ENCODE data around the gene GMFB.

GMFB gene

GRCh38 chr14:54500744-54501143 lies 12.0 kb upstream of the GMFB start (continued):
- no peak for TF ChIP-seq PATZ1 (CRISPR knock-in tag; IDR thresholded peaks at IDR 0.05; ENCODE audit: borderline replicate concordance)
- no peak for TF ChIP-seq OSR1 (CRISPR knock-in tag; IDR thresholded peaks at IDR 0.05)
- TF ChIP-seq ZFP30 (CRISPR knock-in tag; IDR thresholded peaks at IDR 0.05), result no peak
- no peak for TF ChIP-seq GLIS3 (CRISPR knock-in tag; IDR thresholded peaks at IDR 0.05)
- no peak for TF ChIP-seq SNAI2 (CRISPR knock-in tag; IDR thresholded peaks at IDR 0.05)

- TF ChIP-seq ZFP30 (CRISPR knock-in tag; IDR thresholded peaks at IDR 0.05) (no peak), POU6F1 (CRISPR knock-in tag; IDR thresholded peaks at IDR 0.05; ENCODE audit: borderline replicate concordance, low read depth) (no peak), CREB5 (CRISPR knock-in tag; IDR thresholded peaks at IDR 0.05; ENCODE audit: low read depth) (no peak), SNAI2 (CRISPR knock-in tag; IDR thresholded peaks at IDR 0.05) (no peak), TCF4 (CRISPR knock-in tag; IDR thresholded peaks at IDR 0.05; ENCODE audit: borderline replicate concordance) (no peak), ZNF70 (CRISPR knock-in tag; IDR thresholded peaks at IDR 0.05) (no peak), TOX (CRISPR knock-in tag; IDR thresholded peaks at IDR 0.05; ENCODE audit: borderline replicate concordance) (no peak), GLIS3 (CRISPR knock-in tag; IDR thresholded peaks at IDR 0.05) (no peak), PPARA (CRISPR knock-in tag; IDR thresholded peaks at IDR 0.05; ENCODE audit: borderline replicate concordance) (no peak), PATZ1 (CRISPR knock-in tag; IDR thresholded peaks at IDR 0.05; ENCODE audit: borderline replicate concordance) (no peak), RARB (CRISPR knock-in tag; IDR thresholded peaks at IDR 0.05) (no peak), ZFP3 (CRISPR knock-in tag; IDR thresholded peaks at IDR 0.05) (no peak), CSDC2 (CRISPR knock-in tag; IDR thresholded peaks at IDR 0.05) (no peak), ZC3H10 (CRISPR knock-in tag; IDR thresholded peaks at IDR 0.05) (no peak), ZNF565 (CRISPR knock-in tag; conservative IDR thresholded peaks at IDR 0.05; ENCODE audit: low read depth) (no peak)
- ATAC-seq, result no peak
These were observed 9.8 kb upstream of the GMFB start for GRCh38 chr14:54498579-54498978.

GRCh38 chr14:54498095-54498531 lies 9.3 kb upstream of the GMFB start:
- TF ChIP-seq TOX (CRISPR knock-in tag; IDR thresholded peaks at IDR 0.05; ENCODE audit: borderline replicate concordance), result no peak
- TF ChIP-seq ZNF70 (CRISPR knock-in tag; IDR thresholded peaks at IDR 0.05), result no peak
- TF ChIP-seq GLIS3 (CRISPR knock-in tag; IDR thresholded peaks at IDR 0.05), result no peak
- TF ChIP-seq ARNTL (CRISPR knock-in tag; IDR thresholded peaks at IDR 0.05; ENCODE audit: borderline replicate concordance, low read depth), result no peak
- TF ChIP-seq SNAI2 (CRISPR knock-in tag; IDR thresholded peaks at IDR 0.05), result no peak
- no peak for TF ChIP-seq CSDC2 (CRISPR knock-in tag; IDR thresholded peaks at IDR 0.05)
- no peak for TF ChIP-seq POU6F1 (CRISPR knock-in tag; IDR thresholded peaks at IDR 0.05; ENCODE audit: borderline replicate concordance, low read depth)
- no peak for TF ChIP-seq ZNF565 (CRISPR knock-in tag; conservative IDR thresholded peaks at IDR 0.05; ENCODE audit: low read depth)
- no peak for TF ChIP-seq TCF4 (CRISPR knock-in tag; IDR thresholded peaks at IDR 0.05; ENCODE audit: borderline replicate concordance)
- TF ChIP-seq PPARA (CRISPR knock-in tag; IDR thresholded peaks at IDR 0.05; ENCODE audit: borderline replicate concordance), result no peak
- no peak for TF ChIP-seq ESRRG (CRISPR knock-in tag; IDR thresholded peaks at IDR 0.05)
- TF ChIP-seq ZFP30 (CRISPR knock-in tag; IDR thresholded peaks at IDR 0.05), result no peak
- TF ChIP-seq OSR1 (CRISPR knock-in tag; IDR thresholded peaks at IDR 0.05), result no peak
- no peak for TF ChIP-seq CSRNP3 (CRISPR knock-in tag; IDR thresholded peaks at IDR 0.05)
- TF ChIP-seq ZFP3 (CRISPR knock-in tag; IDR thresholded peaks at IDR 0.05), result no peak
- TF ChIP-seq ZNF8 (CRISPR knock-in tag; IDR thresholded peaks at IDR 0.05), result no peak
- no peak for TF ChIP-seq ISL1 (CRISPR knock-in tag; IDR thresholded peaks at IDR 0.05)
- no peak for TF ChIP-seq ZC3H10 (CRISPR knock-in tag; IDR thresholded peaks at IDR 0.05)
- TF ChIP-seq TSHZ2 (CRISPR knock-in tag; IDR thresholded peaks at IDR 0.05), result no peak
- no peak for TF ChIP-seq CREB5 (CRISPR knock-in tag; IDR thresholded peaks at IDR 0.05; ENCODE audit: low read depth)
- no peak for ATAC-seq

Measured in SK-N-SH treated with all-trans-retinoic acid at 6 μM for 48 hours (cell line).